ENCODE data around the gene WDR64.
A peak's percentile ranks its signal among the peaks of the same experiment; 100 is the strongest.

DNA sequence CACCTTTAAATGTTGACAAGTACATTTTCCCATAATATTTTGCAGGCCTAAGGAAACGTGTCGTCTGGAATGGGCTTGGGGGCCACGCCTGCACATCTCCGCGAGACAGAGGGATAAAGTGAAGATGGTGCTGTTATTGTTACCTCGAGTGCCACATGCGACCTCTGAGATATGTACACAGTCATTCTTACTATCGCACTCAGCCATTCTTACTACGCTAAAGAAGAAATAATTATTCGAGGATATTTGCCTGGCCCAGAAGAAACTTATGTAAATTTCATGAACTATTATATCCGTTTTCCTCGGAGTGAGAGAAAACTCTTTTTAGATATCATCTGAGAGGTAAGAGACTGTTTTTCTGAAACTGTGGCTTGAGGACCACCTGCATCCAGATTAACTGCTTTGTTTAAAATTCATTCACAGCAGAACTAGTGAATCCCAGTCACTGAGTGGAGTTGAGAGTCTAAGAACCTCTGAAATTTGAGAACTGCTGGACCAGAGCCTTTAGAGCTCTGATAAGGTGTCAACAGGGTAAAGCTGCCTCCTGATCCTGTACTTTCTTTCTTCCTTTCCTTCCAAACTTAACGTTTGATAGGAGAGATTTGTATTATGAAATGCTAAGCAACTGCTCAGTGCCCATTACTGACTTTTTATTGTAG, 196.7 kb downstream of the WDR64 start:
- TF ChIP-seq, protein P1, sequence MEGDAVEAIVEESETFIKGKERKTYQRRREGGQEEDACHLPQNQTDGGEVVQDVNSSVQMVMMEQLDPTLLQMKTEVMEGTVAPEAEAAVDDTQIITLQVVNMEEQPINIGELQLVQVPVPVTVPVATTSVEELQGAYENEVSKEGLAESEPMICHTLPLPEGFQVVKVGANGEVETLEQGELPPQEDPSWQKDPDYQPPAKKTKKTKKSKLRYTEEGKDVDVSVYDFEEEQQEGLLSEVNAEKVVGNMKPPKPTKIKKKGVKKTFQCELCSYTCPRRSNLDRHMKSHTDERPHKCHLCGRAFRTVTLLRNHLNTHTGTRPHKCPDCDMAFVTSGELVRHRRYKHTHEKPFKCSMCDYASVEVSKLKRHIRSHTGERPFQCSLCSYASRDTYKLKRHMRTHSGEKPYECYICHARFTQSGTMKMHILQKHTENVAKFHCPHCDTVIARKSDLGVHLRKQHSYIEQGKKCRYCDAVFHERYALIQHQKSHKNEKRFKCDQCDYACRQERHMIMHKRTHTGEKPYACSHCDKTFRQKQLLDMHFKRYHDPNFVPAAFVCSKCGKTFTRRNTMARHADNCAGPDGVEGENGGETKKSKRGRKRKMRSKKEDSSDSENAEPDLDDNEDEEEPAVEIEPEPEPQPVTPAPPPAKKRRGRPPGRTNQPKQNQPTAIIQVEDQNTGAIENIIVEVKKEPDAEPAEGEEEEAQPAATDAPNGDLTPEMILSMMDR (IDR thresholded peaks at IDR 0.05; ENCODE audit: low read depth, low read length): no peak
- TF ChIP-seq POLR2A (IDR thresholded peaks at IDR 0.05; ENCODE audit: extremely low read depth, insufficient read length) (no peak), MYC (IDR thresholded peaks at IDR 0.05; ENCODE audit: low read depth, low read length) (no peak)
- TF ChIP-seq, protein P2, sequence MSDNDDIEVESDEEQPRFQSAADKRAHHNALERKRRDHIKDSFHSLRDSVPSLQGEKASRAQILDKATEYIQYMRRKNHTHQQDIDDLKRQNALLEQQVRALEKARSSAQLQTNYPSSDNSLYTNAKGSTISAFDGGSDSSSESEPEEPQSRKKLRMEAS (IDR thresholded peaks at IDR 0.05; ENCODE audit: low read depth, low read length): peak; percentile 49; the same call in 1 of the 2 replicates

Measured in NB4 (cell line).